HepG2 (cell line): ENCODE data around the gene EHBP1. TPM values are rescaled to one million over a fixed set of nuclear protein-coding genes. Genes with fewer than 3 reads are reported as not detected.

Experiments used
- ATAC-seq: fragments of 200-7000 bp; cut with Tn5 transposase; 3 replicates; pipeline ENCODE4 v1.9.1; 2020; ENCODE audit warnings: mild to moderate bottlenecking, moderate library complexity
- BruUV-seq: library from RNA; stranded (reverse); fragments of 400-500 nt; replicated peaks from 2 replicates; lab custom pipeline; 2021; lab: Mats Ljungman, UMichigan
- CTCF ChIA-PET: fragments of 300-600 bp; formaldehyde crosslinking; extraction: SDS; loops from one replicate; lab custom pipeline; 2021; ENCODE audit warnings: low total read pairs, inconsistent platforms, low intra/inter-chr PET ratio; lab: Yijun Ruan, JAX
- POLR2A ChIA-PET: fragments of 350-600 bp; sonication (Branson Sonifier 250); formaldehyde crosslinking; loops from one replicate; lab custom pipeline; 2020; ENCODE audit warnings: antibody characterized with exemption, inconsistent platforms; lab: Yijun Ruan, JAX
- DNase-seq: peaks from one replicate; pipeline ENCODE4 v3.0.0-alpha.2; 2015; ENCODE audit warnings: low spot score
- FAIRE-seq: peaks from 3 replicates; lab custom pipeline; 2011; peaks lifted over from hg19 to GRCh38; lab: Jason Lieb, UNC
- H2AFZ ChIP-seq: one replicate; pipeline ENCODE4 v1.6.1; 2011; ENCODE audit warnings: low read length, inconsistent platforms
- H3K27ac ChIP-seq: fragments of 300-600 bp; 3 replicates; pipeline ENCODE4 v1.8.0; 2011; ENCODE audit warnings: mixed run types, mild to moderate bottlenecking, mixed read lengths, low read length, inconsistent platforms; ENCODE audit not compliant: insufficient read depth; ENCODE audit errors: extremely low read length
- H3K27me3 ChIP-seq, 2 experiments: fragments of 200-600 bp in 1 of 2; 2 replicates in 1 of 2; 3 replicates in 1 of 2; pipeline versions ENCODE4 v1.6.0 to v1.8.0; 2011; ENCODE audit warnings: low read length in 2 of 2, mild to moderate bottlenecking in 2 of 2, moderate library complexity in 2 of 2, inconsistent platforms in 1 of 2; ENCODE audit not compliant: insufficient read depth in 2 of 2, control insufficient read depth in 1 of 2
- H3K36me3 ChIP-seq, 2 experiments: fragments of 200-600 bp in 1 of 2; replicated peaks in 1 of 2; 2 replicates in 1 of 2; 3 replicates in 1 of 2; pipeline versions ENCODE4 v1.5.1 to v1.8.0; 2011; ENCODE audit warnings: low read length in 2 of 2, inconsistent platforms in 1 of 2; ENCODE audit not compliant: insufficient read depth in 2 of 2, control insufficient read depth in 1 of 2
- H3K4me1 ChIP-seq: 2 replicates; pipeline ENCODE4 v1.5.1; 2012; ENCODE audit warnings: low read length, inconsistent platforms; ENCODE audit not compliant: insufficient read depth
- H3K4me2 ChIP-seq: 2 replicates; pipeline ENCODE4 v1.6.0; 2011; ENCODE audit warnings: low read depth, low read length, inconsistent platforms
- H3K4me3 ChIP-seq, 3 experiments: fragments of 200-600 bp in 1 of 3; sonication (generic), shearing (Covaris generic) in 1 of 3; replicated peaks in 1 of 3; 2 replicates each; pipeline ENCODE4 v1.5.1; 2011 to 2016; ENCODE audit warnings: low read length in 3 of 3, inconsistent platforms in 2 of 3, low read depth in 2 of 3, mild to moderate bottlenecking in 2 of 3, control low read depth in 1 of 3, mixed read lengths in 1 of 3; ENCODE audit not compliant: insufficient read depth in 1 of 3
- H3K79me2 ChIP-seq: one replicate; pipeline ENCODE4 v1.6.1; 2011; ENCODE audit warnings: low read length, inconsistent platforms; ENCODE audit not compliant: insufficient read depth
- H3K9ac ChIP-seq: 2 replicates; pipeline ENCODE4 v1.6.0; 2011; ENCODE audit warnings: mild to moderate bottlenecking, low read depth, low read length, inconsistent platforms; ENCODE audit not compliant: insufficient read depth
- H3K9me3 ChIP-seq: 2 replicates; pipeline ENCODE4 v1.5.1; 2012; ENCODE audit warnings: mild to moderate bottlenecking, low read length
- H4K20me1 ChIP-seq: 2 replicates; pipeline ENCODE4 v1.6.0; 2011; ENCODE audit warnings: inconsistent platforms, mild to moderate bottlenecking, low read length, moderate library complexity; ENCODE audit not compliant: insufficient read depth
- CERS6 ChIP-seq: sonication (generic); formaldehyde crosslinking; IDR thresholded peaks from 2 replicates; pipeline ENCODE4 v1.5.0; 2020; ENCODE audit warnings: missing genetic modification reagents
- FOSL2 ChIP-seq: sonication (generic); formaldehyde crosslinking; IDR thresholded peaks from 2 replicates; pipeline ENCODE4 v1.4.0; 2020; ENCODE audit warnings: missing genetic modification reagents
- FOXK2 ChIP-seq: fragments of 450-650 bp; IDR thresholded peaks from 2 replicates; pipeline ENCODE4 v1.6.1; 2016
- GATAD2A ChIP-seq: IDR thresholded peaks from 2 replicates; pipeline ENCODE4 v1.6.1; 2016
- HNRNPK ChIP-seq: fragments of 200-400 bp; formaldehyde crosslinking; IDR thresholded peaks from 2 replicates; pipeline ENCODE4 v1.6.1; 2018; ENCODE audit warnings: low read length, low read depth, moderate library complexity, mild to moderate bottlenecking; ENCODE audit not compliant: poor library complexity, severe bottlenecking
- IKZF4 ChIP-seq: sonication (generic); formaldehyde crosslinking; IDR thresholded peaks from 2 replicates; pipeline ENCODE4 v1.5.1; 2020; ENCODE audit warnings: borderline replicate concordance, mild to moderate bottlenecking, low read depth, missing genetic modification reagents; ENCODE audit errors: not compliant biosample characterization
- ZNF232 ChIP-seq: sonication (generic); formaldehyde crosslinking; IDR thresholded peaks from 2 replicates; pipeline ENCODE4 v1.4.0; 2020; ENCODE audit warnings: missing genetic modification reagents, borderline replicate concordance
- ZNF746 ChIP-seq: sonication (generic); formaldehyde crosslinking; IDR thresholded peaks from 2 replicates; pipeline ENCODE4 v1.8.0; 2022; ENCODE audit warnings: mild to moderate bottlenecking, missing genetic modification reagents
- ZNF776 ChIP-seq: sonication (generic); formaldehyde crosslinking; IDR thresholded peaks from 2 replicates; pipeline ENCODE4 v1.4.0; 2020; ENCODE audit warnings: mild to moderate bottlenecking, missing genetic modification reagents
- in situ Hi-C: cut with HindIII; loops from 2 replicates; pipeline ENCODE4 v1.10.0; 2017; ENCODE audit warnings: low pct_unique_long_range_greater_than_20kb; ENCODE audit not compliant: extremely low pct_ligation_motif_present
- intact Hi-C: fragments of 100-400 bp; cut with micrococcal nuclease; formaldehyde crosslinking; loops from one replicate; pipeline ENCODE4 v1.10.0; 2022; ENCODE audit not compliant: unreplicated experiment
- polyA plus RNA-seq, 8 experiments: library from polyadenylated mRNA; depleted of rRNA in 3 of 8; stranded (reverse) in 7 of 8; unstranded in 1 of 8; fragments of >200 nt; fragmentation: Illumina TruSeq in 4 of 8; extraction: Trizol in 4 of 8; gene quantifications; 2 replicates each; pipeline versions ENCODE4 v1.2.1 to v1.2.3, GENCODE V29; 2011 to 2016; ENCODE audit warnings: low read depth in 4 of 8, missing spikeins in 1 of 8, mixed read lengths in 1 of 8; ENCODE audit not compliant: insufficient read depth in 1 of 8
- total RNA-seq, 5 experiments: library from RNA; depleted of rRNA; stranded (reverse); fragments of >200 nt; fragmentation: Illumina TruSeq; extraction: Trizol; gene quantifications; 2 replicates each; pipeline ENCODE4 v1.2.3, GENCODE V29; 2016; ENCODE audit warnings: low read depth in 1 of 5
- TF ChIP-seq, protein P1 (sequence below): sonication (generic); formaldehyde crosslinking; IDR thresholded peaks from 2 replicates; pipeline ENCODE4 v1.5.1; 2020; ENCODE audit warnings: mild to moderate bottlenecking, missing genetic modification reagents, borderline replicate concordance
- TF ChIP-seq, protein P2 (sequence below): sonication (generic); formaldehyde crosslinking; IDR thresholded peaks from 2 replicates; pipeline ENCODE4 v1.4.0; 2020; ENCODE audit warnings: missing genetic modification reagents
- TF ChIP-seq, protein P3 (sequence below): sonication (generic); formaldehyde crosslinking; IDR thresholded peaks from 2 replicates; pipeline ENCODE4 v1.4.0; 2020; ENCODE audit warnings: missing genetic modification reagents, borderline replicate concordance

Gene EHBP1
- total and polyA plus RNA-seq, 2 of the 13 experiments (the other 11 are each of a cell fraction or from before 2014, with no cell fraction given), result 93.5 to 146 TPM

- Histone ChIP-seq H3K9ac (no peak overlapping the region), H3K79me2 (no peaks in the 10 kb centered on the region), H3K9me3 (no peaks in the 10 kb centered on the region), H3K4me3 (no peak overlapping the region), H3K36me3 (peaks cover 16 to 69% of the 10 kb centered on the region in 2 experiments), H2AFZ (no peak overlapping the region), H3K4me1 (no peaks in the 10 kb centered on the region), H3K27me3 (no peaks in the 10 kb centered on the region), H3K27ac (no peak overlapping the region), H4K20me1 (no peaks in the 10 kb centered on the region), H3K4me2 (no peak overlapping the region)
- no peak for ATAC-seq
- CTCF ChIA-PET, result no interaction called here
- POLR2A ChIA-PET, result no interaction called here
- no peak for TF ChIP-seq HNRNPK
- no peak for TF ChIP-seq GATAD2A (CRISPR knock-in tag)
- TF ChIP-seq, protein P1, sequence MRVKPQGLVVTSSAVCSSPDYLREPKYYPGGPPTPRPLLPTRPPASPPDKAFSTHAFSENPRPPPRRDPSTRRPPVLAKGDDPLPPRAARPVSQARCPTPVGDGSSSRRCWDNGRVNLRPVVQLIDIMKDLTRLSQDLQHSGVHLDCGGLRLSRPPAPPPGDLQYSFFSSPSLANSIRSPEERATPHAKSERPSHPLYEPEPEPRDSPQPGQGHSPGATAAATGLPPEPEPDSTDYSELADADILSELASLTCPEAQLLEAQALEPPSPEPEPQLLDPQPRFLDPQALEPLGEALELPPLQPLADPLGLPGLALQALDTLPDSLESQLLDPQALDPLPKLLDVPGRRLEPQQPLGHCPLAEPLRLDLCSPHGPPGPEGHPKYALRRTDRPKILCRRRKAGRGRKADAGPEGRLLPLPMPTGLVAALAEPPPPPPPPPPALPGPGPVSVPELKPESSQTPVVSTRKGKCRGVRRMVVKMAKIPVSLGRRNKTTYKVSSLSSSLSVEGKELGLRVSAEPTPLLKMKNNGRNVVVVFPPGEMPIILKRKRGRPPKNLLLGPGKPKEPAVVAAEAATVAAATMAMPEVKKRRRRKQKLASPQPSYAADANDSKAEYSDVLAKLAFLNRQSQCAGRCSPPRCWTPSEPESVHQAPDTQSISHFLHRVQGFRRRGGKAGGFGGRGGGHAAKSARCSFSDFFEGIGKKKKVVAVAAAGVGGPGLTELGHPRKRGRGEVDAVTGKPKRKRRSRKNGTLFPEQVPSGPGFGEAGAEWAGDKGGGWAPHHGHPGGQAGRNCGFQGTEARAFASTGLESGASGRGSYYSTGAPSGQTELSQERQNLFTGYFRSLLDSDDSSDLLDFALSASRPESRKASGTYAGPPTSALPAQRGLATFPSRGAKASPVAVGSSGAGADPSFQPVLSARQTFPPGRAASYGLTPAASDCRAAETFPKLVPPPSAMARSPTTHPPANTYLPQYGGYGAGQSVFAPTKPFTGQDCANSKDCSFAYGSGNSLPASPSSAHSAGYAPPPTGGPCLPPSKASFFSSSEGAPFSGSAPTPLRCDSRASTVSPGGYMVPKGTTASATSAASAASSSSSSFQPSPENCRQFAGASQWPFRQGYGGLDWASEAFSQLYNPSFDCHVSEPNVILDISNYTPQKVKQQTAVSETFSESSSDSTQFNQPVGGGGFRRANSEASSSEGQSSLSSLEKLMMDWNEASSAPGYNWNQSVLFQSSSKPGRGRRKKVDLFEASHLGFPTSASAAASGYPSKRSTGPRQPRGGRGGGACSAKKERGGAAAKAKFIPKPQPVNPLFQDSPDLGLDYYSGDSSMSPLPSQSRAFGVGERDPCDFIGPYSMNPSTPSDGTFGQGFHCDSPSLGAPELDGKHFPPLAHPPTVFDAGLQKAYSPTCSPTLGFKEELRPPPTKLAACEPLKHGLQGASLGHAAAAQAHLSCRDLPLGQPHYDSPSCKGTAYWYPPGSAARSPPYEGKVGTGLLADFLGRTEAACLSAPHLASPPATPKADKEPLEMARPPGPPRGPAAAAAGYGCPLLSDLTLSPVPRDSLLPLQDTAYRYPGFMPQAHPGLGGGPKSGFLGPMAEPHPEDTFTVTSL (CRISPR knock-in tag), result no peak
- TF ChIP-seq, protein P2, sequence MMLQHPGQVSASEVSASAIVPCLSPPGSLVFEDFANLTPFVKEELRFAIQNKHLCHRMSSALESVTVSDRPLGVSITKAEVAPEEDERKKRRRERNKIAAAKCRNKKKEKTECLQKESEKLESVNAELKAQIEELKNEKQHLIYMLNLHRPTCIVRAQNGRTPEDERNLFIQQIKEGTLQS (CRISPR knock-in tag), result no peak
- no peak for TF ChIP-seq FOXK2
- TF ChIP-seq ZNF746, result no peak
- no peak for TF ChIP-seq ZNF232 (CRISPR knock-in tag)
- TF ChIP-seq FOSL2 (CRISPR knock-in tag), result no peak
- TF ChIP-seq, protein P3, sequence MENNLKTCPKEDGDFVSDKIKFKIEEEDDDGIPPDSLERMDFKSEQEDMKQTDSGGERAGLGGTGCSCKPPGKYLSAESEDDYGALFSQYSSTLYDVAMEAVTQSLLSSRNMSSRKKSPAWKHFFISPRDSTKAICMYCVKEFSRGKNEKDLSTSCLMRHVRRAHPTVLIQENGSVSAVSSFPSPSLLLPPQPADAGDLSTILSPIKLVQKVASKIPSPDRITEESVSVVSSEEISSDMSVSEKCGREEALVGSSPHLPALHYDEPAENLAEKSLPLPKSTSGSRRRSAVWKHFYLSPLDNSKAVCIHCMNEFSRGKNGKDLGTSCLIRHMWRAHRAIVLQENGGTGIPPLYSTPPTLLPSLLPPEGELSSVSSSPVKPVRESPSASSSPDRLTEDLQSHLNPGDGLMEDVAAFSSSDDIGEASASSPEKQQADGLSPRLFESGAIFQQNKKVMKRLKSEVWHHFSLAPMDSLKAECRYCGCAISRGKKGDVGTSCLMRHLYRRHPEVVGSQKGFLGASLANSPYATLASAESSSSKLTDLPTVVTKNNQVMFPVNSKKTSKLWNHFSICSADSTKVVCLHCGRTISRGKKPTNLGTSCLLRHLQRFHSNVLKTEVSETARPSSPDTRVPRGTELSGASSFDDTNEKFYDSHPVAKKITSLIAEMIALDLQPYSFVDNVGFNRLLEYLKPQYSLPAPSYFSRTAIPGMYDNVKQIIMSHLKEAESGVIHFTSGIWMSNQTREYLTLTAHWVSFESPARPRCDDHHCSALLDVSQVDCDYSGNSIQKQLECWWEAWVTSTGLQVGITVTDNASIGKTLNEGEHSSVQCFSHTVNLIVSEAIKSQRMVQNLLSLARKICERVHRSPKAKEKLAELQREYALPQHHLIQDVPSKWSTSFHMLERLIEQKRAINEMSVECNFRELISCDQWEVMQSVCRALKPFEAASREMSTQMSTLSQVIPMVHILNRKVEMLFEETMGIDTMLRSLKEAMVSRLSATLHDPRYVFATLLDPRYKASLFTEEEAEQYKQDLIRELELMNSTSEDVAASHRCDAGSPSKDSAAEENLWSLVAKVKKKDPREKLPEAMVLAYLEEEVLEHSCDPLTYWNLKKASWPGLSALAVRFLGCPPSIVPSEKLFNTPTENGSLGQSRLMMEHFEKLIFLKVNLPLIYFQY (CRISPR knock-in tag), result no peak
- TF ChIP-seq CERS6 (CRISPR knock-in tag), result no peak
- no peak for TF ChIP-seq ZNF776 (CRISPR knock-in tag)
- TF ChIP-seq IKZF4 (CRISPR knock-in tag), result no peak
- no peak for DNase-seq
- intact Hi-C loops (no loop called here), in situ Hi-C loops (no loop called here)
- no peak for FAIRE-seq
- BruUV-seq, result no TSS peak
Measured at GRCh38 chr2:62972601-62973000, 267.1 kb downstream of the EHBP1 start.
